NCI-H1105 (cell line): Measurements from ENCODE around the gene PACS2.

ENCODE experiments used
- DNase-seq: peaks from one replicate; lab custom pipeline; 2025; lab: John Stamatoyannopoulos, UW

PACS2 gene

DNA sequence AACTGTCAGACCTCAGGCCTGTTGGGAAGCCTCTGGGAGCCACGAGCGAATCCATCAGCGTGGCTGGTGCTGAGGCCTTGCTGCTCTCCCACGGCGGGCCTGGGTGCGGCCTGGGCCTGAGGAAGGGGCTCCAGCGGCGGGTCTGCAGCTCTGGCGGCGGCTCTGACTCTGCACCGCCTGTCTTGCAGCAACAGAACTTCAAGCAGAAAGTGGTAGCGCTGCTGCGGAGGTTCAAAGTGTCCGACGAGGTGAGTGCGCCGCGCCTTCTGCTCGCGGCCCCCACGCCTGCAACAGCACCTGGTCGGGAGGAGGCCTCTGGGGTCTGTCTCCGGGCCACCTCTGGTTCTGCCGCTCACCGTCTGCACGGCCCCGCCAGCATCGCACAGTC is 55.1 kb downstream of the PACS2 start:
- no peak for DNase-seq

DNA sequence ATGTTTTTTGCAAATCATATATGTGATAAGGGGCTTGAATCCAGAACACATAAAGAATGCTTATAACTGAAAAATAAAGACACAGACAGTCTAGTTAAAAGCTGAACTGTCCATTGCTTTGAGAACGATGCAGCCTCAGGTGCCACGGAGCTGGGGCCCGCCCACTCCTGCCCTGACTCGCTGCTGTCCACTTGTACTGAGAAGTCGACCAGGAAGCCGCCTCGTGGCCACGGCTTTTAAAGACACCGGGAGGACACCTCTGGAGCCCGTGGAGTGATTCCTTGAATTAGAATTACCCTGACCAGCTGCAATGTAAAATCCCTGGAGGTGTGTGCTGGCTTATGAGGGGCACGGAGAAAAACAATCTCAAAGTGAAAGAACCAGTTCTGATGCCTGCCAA is 59.8 kb downstream of the PACS2 start:
- no peak for DNase-seq

- DNase-seq, result no peak
Measured at GRCh38 chr14:105375635-105376057, 61.1 kb downstream of the PACS2 start.

- no peak for DNase-seq
Measured at GRCh38 chr14:105376521-105377440, 62.2 kb downstream of the PACS2 start.

DNA sequence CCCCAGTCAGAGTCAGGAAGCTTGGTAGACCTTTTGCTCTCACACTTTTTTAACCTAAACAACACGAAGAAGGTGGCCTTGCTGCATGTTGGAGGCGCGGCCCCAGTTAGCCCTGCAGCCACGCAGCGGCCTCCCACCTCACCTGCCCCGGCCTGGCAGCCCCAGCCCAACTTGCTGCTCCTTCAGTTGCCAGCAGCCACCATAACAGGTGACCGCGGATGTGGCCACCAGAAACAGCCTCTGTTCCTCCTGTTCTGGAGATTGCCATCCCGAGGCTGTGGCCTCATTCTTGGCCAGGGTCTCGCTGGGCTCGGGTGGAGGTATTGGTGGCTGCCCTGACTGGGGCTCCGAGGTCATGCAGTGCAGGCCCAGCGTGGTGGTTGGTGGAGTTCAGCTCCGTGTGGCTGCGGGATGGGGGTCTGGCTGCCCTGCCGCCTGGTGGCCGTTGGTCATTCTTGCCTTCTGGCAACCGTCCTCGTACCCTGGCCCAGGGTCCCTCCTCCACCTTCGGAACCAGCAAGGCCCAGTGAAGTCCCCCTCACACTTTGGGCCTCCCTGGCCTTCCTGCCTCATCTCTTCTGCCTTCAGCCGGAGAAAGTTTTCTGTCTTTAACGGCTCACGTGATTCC is 63.1 kb downstream of the PACS2 start:
- no peak for DNase-seq

DNA sequence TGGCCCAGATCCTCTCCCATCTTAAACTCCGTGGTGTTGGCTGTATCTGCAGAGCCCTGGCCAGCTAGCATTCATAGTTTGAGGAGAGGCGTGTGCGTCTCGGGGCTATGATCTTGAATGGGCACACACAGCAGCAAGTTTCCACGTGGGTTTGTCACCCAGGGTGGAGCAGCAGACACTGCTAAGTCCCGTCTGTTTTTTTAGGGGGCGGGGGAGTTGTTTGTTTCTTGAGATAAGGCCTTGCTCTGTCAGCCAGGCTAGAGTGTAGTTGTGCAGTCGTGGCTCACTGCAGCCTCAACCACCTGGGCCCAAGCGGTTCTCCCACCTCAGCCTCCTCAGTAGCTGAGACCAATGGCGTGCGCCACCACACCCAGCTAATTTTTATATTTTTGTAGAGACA is 63.7 kb downstream of the PACS2 start:
- no peak for DNase-seq

DNA sequence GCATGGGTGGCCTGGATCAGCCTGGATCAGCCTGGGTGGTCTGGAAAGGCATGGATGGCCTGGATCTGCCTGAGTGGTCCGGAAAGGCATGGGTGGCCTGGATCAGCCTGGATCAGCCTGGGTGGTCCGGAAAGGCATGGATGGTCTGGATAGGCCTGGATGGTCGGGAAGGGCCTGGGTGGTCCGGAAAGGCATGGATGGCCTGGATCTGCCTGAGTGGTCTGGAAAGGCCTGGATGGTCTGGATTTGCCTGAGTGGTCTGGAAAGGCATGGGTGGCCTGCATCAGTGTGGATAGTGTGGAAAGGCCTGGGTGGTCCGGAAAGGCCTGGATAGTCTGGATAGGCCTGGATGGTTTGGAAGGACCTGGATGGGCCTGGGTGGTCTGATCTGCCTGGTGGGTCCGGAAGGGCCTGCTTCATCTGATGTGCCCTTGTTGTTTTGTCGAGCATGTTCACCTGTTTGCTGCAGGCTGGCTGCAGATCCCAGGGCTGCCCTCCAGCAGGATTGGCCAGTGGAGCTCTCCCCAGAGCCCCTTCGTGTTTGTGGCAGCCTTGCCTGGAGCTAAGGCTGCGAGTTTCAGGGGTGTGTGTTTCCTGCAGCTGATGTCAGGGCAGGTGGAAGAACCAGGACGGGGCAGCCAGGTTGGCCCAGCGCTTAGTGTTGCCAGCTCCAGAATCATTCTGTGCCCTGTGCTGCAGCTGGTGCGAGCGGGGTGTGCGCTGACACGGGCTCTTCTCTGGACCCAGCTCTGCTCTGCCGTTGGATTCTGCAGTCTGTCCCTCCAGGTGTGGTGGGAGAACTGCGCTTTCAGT is 64.5 kb downstream of the PACS2 start:
- DNase-seq, result no peak

DNA sequence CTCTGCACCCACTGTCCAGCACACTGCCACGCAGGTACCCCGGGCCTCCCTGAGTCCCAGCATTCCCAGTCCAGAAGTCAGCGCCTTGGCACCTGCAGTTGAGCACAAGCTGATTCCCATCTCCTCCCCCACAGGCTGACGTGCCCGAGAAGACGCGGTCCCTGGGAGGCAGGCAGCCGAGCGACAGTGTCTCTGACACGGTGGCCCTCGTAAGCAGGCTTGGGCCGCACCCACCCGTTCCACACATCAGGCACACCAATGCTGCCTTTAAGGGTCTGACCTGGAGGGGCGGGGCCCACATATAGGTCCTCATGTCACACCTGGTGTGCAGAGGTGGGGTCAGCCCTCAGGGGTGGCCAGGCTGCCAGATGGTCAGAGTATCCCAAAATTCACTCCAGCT is 65.4 kb downstream of the PACS2 start:
- no peak for DNase-seq

DNA sequence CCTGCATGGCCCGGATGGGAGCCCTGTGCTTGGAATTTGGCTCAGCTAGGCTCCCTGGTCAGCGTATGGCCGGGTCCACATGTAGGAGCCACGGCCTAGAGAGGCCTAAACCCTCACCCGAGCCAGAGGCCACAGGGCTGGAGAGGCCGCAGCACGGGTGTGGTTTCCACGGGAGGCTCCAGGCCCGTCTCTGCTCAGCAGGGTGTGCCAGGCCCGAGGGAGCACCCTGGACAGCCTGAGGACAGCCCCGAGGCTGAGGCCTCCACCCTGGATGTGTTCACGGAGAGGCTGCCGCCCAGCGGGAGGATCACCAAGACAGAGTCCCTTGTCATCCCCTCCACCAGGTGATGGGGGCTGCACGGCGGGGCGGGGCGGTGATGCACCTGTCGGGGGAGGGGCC is 66.2 kb downstream of the PACS2 start:
- DNase-seq, result no peak

- DNase-seq, result no peak
Measured at GRCh38 chr14:105381446-105382342, 67.1 kb downstream of the PACS2 start.

DNA sequence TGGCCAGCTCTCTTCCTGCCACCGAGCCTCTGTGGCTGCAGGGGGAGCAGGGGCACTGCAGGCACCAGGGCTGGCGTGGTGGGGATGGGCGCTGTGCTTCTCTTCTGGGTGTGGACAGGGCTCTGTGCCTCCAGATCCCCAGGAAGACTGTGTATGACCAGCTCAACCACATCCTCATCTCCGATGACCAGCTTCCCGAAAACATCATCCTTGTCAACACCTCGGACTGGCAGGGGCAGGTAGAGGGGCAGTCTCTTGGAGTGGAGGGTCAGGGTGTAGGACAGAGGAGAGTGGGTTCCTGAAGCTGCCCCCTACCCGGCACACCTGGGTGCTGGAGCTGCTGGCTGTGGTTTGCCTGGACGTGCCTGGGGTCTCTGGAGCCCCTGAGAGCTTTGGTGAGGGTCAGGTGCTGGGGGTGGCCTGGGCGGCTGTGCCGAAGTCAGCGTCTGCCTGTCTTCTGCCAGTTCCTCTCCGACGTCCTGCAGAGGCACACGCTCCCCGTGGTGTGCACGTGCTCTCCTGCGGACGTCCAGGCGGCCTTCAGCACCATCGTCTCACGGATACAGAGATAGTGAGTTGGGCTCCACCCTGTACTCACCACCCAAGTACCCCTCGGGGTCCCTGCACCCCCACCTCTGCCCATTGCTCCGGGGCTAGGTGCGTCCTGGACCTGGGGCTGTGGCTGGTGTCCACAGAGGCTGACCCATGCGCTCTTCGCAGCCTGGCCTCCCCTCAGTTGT is 68.0 kb downstream of the PACS2 start:
- no peak for DNase-seq

- no peak for DNase-seq
Measured at GRCh38 chr14:105383083-105383730, 68.7 kb downstream of the PACS2 start.

DNA sequence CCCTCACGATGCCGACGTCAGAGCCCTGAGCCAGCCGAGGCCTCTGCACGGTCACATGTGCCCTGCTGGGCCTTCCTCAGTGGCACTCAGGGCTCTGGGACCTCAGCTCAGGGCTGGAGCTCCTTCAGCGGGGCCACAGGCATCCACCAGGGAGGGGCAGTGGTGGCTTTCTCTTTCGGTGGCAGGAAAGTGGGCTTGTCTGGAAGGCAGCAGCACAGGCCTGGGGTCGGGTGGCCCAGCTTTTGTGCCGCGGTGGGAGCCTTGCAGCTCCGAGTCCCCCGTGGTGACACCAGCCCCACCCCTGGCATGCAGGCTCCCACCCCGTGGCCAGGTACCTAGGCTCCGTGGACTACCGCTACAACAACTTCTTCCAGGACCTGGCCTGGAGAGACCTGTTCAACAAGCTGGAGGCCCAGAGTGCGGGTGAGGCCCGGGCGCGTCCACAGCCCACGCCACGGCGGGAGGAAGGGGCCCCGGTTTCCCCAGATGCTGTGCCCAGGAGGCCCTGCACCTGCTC is 69.6 kb downstream of the PACS2 start:
- DNase-seq, result no peak

- no peak for DNase-seq
Measured at GRCh38 chr14:105384605-105385321, 70.2 kb downstream of the PACS2 start.

GRCh38 chr14:105385322-105385637 is 70.7 kb downstream of the PACS2 start:
- no peak for DNase-seq

- no peak for DNase-seq
Measured at GRCh38 chr14:105385698-105386365, 71.3 kb downstream of the PACS2 start.

GRCh38 chr14:105386581-105387529 is 72.3 kb downstream of the PACS2 start:
- DNase-seq, result no peak

GRCh38 chr14:105387530-105387922 is 73.0 kb downstream of the PACS2 start:
- DNase-seq, result no peak
